ENCODE measurements around the gene TTBK1. TPM values are rescaled to one million over a fixed set of nuclear protein-coding genes. Genes with fewer than 3 reads are reported as not detected.

The TTBK1 gene
- total RNA-seq, 1 experiment from 2014 or later = 0.61 TPM

- Mint-ChIP-seq H3K4me3 (ENCODE audit: unreplicated experiment) (no peak overlapping the region), H3K27me3 (ENCODE audit: insufficient read depth, unreplicated experiment) (no peaks in the 10 kb centered on the region), H3K36me3 (ENCODE audit: insufficient read depth, unreplicated experiment) (no peaks in the 10 kb centered on the region), H3K9me3 (ENCODE audit: unreplicated experiment) (no peaks in the 10 kb centered on the region), H3K4me1 (ENCODE audit: low read depth, unreplicated experiment) (peaks cover 17% of the 10 kb centered on the region), H3K27ac (ENCODE audit: unreplicated experiment) (no peak overlapping the region)
- Histone ChIP-seq H3K9me3 (no peaks in the 10 kb centered on the region), H3K4me1 (peaks cover 14% of the 10 kb centered on the region), H3K36me3 (ENCODE audit: control insufficient read depth, insufficient read depth, low read length) (no peaks in the 10 kb centered on the region), H3K27me3 (replicated peaks; ENCODE audit: control insufficient read depth, insufficient read depth, low read length) (no peaks in the 10 kb centered on the region), H3K4me3 (ENCODE audit: low read depth, low read length) (no peak overlapping the region)
- ChIA-PET CTCF (no interaction called here), POLR2A (no interaction called here)
- DNase-seq = no peak
- BruUV-seq (replicated peaks) = no TSS peak
- intact Hi-C loops (cut with micrococcal nuclease; ENCODE audit: unreplicated experiment) = no loop called here
- no peak for TF ChIP-seq CTCF (IDR thresholded peaks at IDR 0.05; ENCODE audit: insufficient read depth in 1 of 2, low read depth in 1 of 2, low read length in 1 of 2, severe bottlenecking in 1 of 2, unreplicated experiment in 1 of 2)
Measured at GRCh38 chr6:43284991-43285781, 41.9 kb downstream of the TTBK1 start.

- Histone ChIP-seq H3K36me3 (ENCODE audit: control insufficient read depth, insufficient read depth, low read length) (no peaks in the 10 kb centered on the region), H3K9me3 (no peaks in the 10 kb centered on the region), H3K4me3 (ENCODE audit: low read depth, low read length) (no peak overlapping the region), H3K27me3 (replicated peaks; ENCODE audit: control insufficient read depth, insufficient read depth, low read length) (no peaks in the 10 kb centered on the region), H3K4me1 (peaks cover 7% of the 10 kb centered on the region)
- ChIA-PET POLR2A (no interaction called here), CTCF (interaction anchor here (1.8 kb wide), 1 partner anchor 57 kb away, joined by 19 read pairs; the partner anchor contains the start of gene DNPH1)
- Mint-ChIP-seq H3K27ac (ENCODE audit: unreplicated experiment) (no peak overlapping the region), H3K27me3 (ENCODE audit: insufficient read depth, unreplicated experiment) (no peaks in the 10 kb centered on the region), H3K4me1 (ENCODE audit: low read depth, unreplicated experiment) (peaks cover 11% of the 10 kb centered on the region), H3K4me3 (ENCODE audit: unreplicated experiment) (no peak overlapping the region), H3K36me3 (ENCODE audit: insufficient read depth, unreplicated experiment) (no peaks in the 10 kb centered on the region), H3K9me3 (ENCODE audit: unreplicated experiment) (no peaks in the 10 kb centered on the region)
- no TSS peak for BruUV-seq (replicated peaks)
- intact Hi-C loops (cut with micrococcal nuclease; ENCODE audit: unreplicated experiment) = no loop called here
- DNase-seq = no peak
- TF ChIP-seq CTCF (IDR thresholded peaks at IDR 0.05; ENCODE audit: insufficient read depth in 1 of 2, low read depth in 1 of 2, low read length in 1 of 2, severe bottlenecking in 1 of 2, unreplicated experiment in 1 of 2) = no peak
Measured at GRCh38 chr6:43285832-43286231, 42.6 kb downstream of the TTBK1 start.

GRCh38 chr6:43286456-43286979, 43.2 kb downstream of the TTBK1 start:
- Mint-ChIP-seq H3K27ac (ENCODE audit: unreplicated experiment) (no peak overlapping the region), H3K27me3 (ENCODE audit: insufficient read depth, unreplicated experiment) (no peaks in the 10 kb centered on the region), H3K4me1 (ENCODE audit: low read depth, unreplicated experiment) (peaks cover 4% of the 10 kb centered on the region), H3K36me3 (ENCODE audit: insufficient read depth, unreplicated experiment) (no peaks in the 10 kb centered on the region), H3K9me3 (ENCODE audit: unreplicated experiment) (no peaks in the 10 kb centered on the region), H3K4me3 (ENCODE audit: unreplicated experiment) (no peak overlapping the region)
- no peak for TF ChIP-seq CTCF (IDR thresholded peaks at IDR 0.05; ENCODE audit: insufficient read depth in 1 of 2, low read depth in 1 of 2, low read length in 1 of 2, severe bottlenecking in 1 of 2, unreplicated experiment in 1 of 2)
- H3K27me3 ChIP-seq (replicated peaks; ENCODE audit: control insufficient read depth, insufficient read depth, low read length) = no peaks in the 10 kb centered on the region
- H3K9me3 ChIP-seq = no peaks in the 10 kb centered on the region
- H3K4me3 ChIP-seq (ENCODE audit: low read depth, low read length) = no peak overlapping the region
- intact Hi-C loops (cut with micrococcal nuclease; ENCODE audit: unreplicated experiment) = no loop called here
- BruUV-seq (replicated peaks) = no TSS peak
- DNase-seq = no peak
- ChIA-PET POLR2A (interaction anchor here (0.8 kb wide), 1 partner anchor 57 kb away, joined by 3 read pairs; the partner anchor contains the start of gene DNPH1), CTCF (interaction anchor here (1.1 to 1.8 kb wide), 3 partner anchors 19 to 57 kb away, joined by 3 to 19 read pairs (median 17); partner anchors contain the start of gene DNPH1)
- peaks cover 5% of the 10 kb centered on the region; the same call in 1 of the 2 replicates for H3K4me1 ChIP-seq
- no peaks in the 10 kb centered on the region for H3K36me3 ChIP-seq (ENCODE audit: control insufficient read depth, insufficient read depth, low read length)

All from Caco-2 (cell line).